Measurements from ENCODE around the gene DNAJC28. TPM values are rescaled to one million over a fixed set of nuclear protein-coding genes. Genes with fewer than 3 reads are reported as not detected.
"Not testable (repeated sequence)": the region's sequence is repeated elsewhere in the genome, so short reads cannot be mapped to it uniquely, and the experiment has no call there.

DNAJC28 gene
- total and polyA plus RNA-seq, 4 donors, result 0.74 to 1.6 (median 1.3) TPM

- ATAC-seq (ENCODE audit: insufficient read depth, low FRiP score) (no peak), DNase-seq (no peak)
- TF ChIP-seq, protein P1, sequence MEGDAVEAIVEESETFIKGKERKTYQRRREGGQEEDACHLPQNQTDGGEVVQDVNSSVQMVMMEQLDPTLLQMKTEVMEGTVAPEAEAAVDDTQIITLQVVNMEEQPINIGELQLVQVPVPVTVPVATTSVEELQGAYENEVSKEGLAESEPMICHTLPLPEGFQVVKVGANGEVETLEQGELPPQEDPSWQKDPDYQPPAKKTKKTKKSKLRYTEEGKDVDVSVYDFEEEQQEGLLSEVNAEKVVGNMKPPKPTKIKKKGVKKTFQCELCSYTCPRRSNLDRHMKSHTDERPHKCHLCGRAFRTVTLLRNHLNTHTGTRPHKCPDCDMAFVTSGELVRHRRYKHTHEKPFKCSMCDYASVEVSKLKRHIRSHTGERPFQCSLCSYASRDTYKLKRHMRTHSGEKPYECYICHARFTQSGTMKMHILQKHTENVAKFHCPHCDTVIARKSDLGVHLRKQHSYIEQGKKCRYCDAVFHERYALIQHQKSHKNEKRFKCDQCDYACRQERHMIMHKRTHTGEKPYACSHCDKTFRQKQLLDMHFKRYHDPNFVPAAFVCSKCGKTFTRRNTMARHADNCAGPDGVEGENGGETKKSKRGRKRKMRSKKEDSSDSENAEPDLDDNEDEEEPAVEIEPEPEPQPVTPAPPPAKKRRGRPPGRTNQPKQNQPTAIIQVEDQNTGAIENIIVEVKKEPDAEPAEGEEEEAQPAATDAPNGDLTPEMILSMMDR (IDR thresholded peaks at IDR 0.05; ENCODE audit: control extremely low read depth, extremely low read depth), result no peak
- H3K27me3 ChIP-seq (ENCODE audit: control insufficient read depth in 3 of 3, insufficient read depth in 3 of 3, low read length in 2 of 3), result no peaks in the 10 kb centered on the region
- H3K4me3 ChIP-seq, result no peak overlapping the region
- 100% methylated on average over 3 of the region's 3 CpGs for WGBS, 2 donors
- H3K9ac ChIP-seq (ENCODE audit: insufficient read depth in 1 of 2, low read length in 2 of 2), result no peak overlapping the region
- peaks cover 0 to 2% (median 0%) of the 10 kb centered on the region in 4 donors for H3K36me3 ChIP-seq (ENCODE audit: control insufficient read depth in 4 of 4, insufficient read depth in 4 of 4, low read length in 4 of 4)
- H3K9me3 ChIP-seq (ENCODE audit: control insufficient read depth in 4 of 4, insufficient read depth in 3 of 4, low read length in 3 of 4), result no peaks in the 10 kb centered on the region
- H3K4me1 ChIP-seq (ENCODE audit: control insufficient read depth in 5 of 5, insufficient read depth in 5 of 5, low read length in 5 of 5), result peaks cover 0 to 6% (median 2%) of the 10 kb centered on the region in 5 donors
- H3K27ac ChIP-seq (ENCODE audit: low read depth in 1 of 2, low read length in 1 of 2), result no peak overlapping the region
Observed at GRCh38 chr21:33473344-33473743, 18.2 kb downstream of the DNAJC28 start.

- WGBS, 2 donors, result 99 to 100% methylated on average over 2 of the region's 2 CpGs
- no peak for ATAC-seq (ENCODE audit: insufficient read depth, low FRiP score)
- no peak overlapping the region for H3K9ac ChIP-seq (ENCODE audit: insufficient read depth in 1 of 2, low read length in 2 of 2)
- H3K36me3 ChIP-seq (ENCODE audit: control insufficient read depth in 4 of 4, insufficient read depth in 4 of 4, low read length in 4 of 4), result peaks cover 0 to 2% (median 1%) of the 10 kb centered on the region in 4 donors
- H3K27ac ChIP-seq (ENCODE audit: low read depth in 1 of 2, low read length in 1 of 2), result no peak overlapping the region
- DNase-seq, result no peak
- TF ChIP-seq, protein P1 (IDR thresholded peaks at IDR 0.05; ENCODE audit: control extremely low read depth, extremely low read depth), result no peak
- H3K4me1 ChIP-seq (ENCODE audit: control insufficient read depth in 5 of 5, insufficient read depth in 5 of 5, low read length in 5 of 5), result peaks cover 0 to 4% (median 0%) of the 10 kb centered on the region in 5 donors
- H3K9me3 ChIP-seq (ENCODE audit: control insufficient read depth in 4 of 4, insufficient read depth in 3 of 4, low read length in 3 of 4), result no peaks in the 10 kb centered on the region
- H3K27me3 ChIP-seq (ENCODE audit: control insufficient read depth in 3 of 3, insufficient read depth in 3 of 3, low read length in 2 of 3), result no peaks in the 10 kb centered on the region
- H3K4me3 ChIP-seq, result no peak overlapping the region
Observed at GRCh38 chr21:33470701-33471100, 20.8 kb downstream of the DNAJC28 start.

GRCh38 chr21:33469183-33469582, 22.3 kb downstream of the DNAJC28 start:
- 89 to 92% methylated on average over 4 of the region's 4 CpGs for WGBS, 2 donors
- H3K9me3 ChIP-seq (ENCODE audit: control insufficient read depth in 4 of 4, insufficient read depth in 3 of 4, low read length in 3 of 4); DNase-seq; H3K9ac ChIP-seq (ENCODE audit: insufficient read depth in 1 of 2, low read length in 2 of 2); H3K4me1 ChIP-seq (ENCODE audit: control insufficient read depth in 5 of 5, insufficient read depth in 5 of 5, low read length in 5 of 5); H3K36me3 ChIP-seq (ENCODE audit: control insufficient read depth in 4 of 4, insufficient read depth in 4 of 4, low read length in 4 of 4); H3K27me3 ChIP-seq (ENCODE audit: control insufficient read depth in 3 of 3, insufficient read depth in 3 of 3, low read length in 2 of 3); ATAC-seq (ENCODE audit: insufficient read depth, low FRiP score); H3K4me3 ChIP-seq; H3K27ac ChIP-seq (ENCODE audit: low read depth in 1 of 2, low read length in 1 of 2): not testable (repeated sequence)

GRCh38 chr21:33461538-33462250, 29.8 kb downstream of the DNAJC28 start:
- TF ChIP-seq, protein P1 (IDR thresholded peaks at IDR 0.05; ENCODE audit: control extremely low read depth, extremely low read depth), result no peak
- Histone ChIP-seq H3K36me3 (ENCODE audit: control insufficient read depth in 4 of 4, insufficient read depth in 4 of 4, low read length in 4 of 4) (peaks cover 0 to 19% (median 14%) of the 10 kb centered on the region in 4 donors), H3K27ac (ENCODE audit: low read depth in 1 of 2, low read length in 1 of 2) (no peak overlapping the region), H3K27me3 (ENCODE audit: control insufficient read depth in 3 of 3, insufficient read depth in 3 of 3, low read length in 2 of 3) (no peaks in the 10 kb centered on the region), H3K9ac (ENCODE audit: insufficient read depth in 1 of 2, low read length in 2 of 2) (no peak overlapping the region), H3K4me1 (ENCODE audit: control insufficient read depth in 5 of 5, insufficient read depth in 5 of 5, low read length in 5 of 5) (no peaks in the 10 kb centered on the region), H3K4me3 (no peak overlapping the region), H3K9me3 (ENCODE audit: control insufficient read depth in 4 of 4, insufficient read depth in 3 of 4, low read length in 3 of 4) (no peaks in the 10 kb centered on the region)
- DNase-seq (no peak), ATAC-seq (ENCODE audit: insufficient read depth, low FRiP score) (no peak)
- WGBS, 2 donors, result 92 to 97% methylated on average over 5 of the region's 5 CpGs
